ENCODE data around the gene FAM53B.

- no peak for TF ChIP-seq POLR2AphosphoS5 (IDR thresholded peaks at IDR 0.05; ENCODE audit: low read depth, low read length)
- TF ChIP-seq POLR2A (IDR thresholded peaks at IDR 0.05; ENCODE audit: low read depth, low read length) = no peak
- no peak for TF ChIP-seq TAF1 (IDR thresholded peaks at IDR 0.05; ENCODE audit: low read depth, low read length)
- no peak for TF ChIP-seq SPI1 (IDR thresholded peaks at IDR 0.05; ENCODE audit: low read depth, low read length)
- no peak for TF ChIP-seq PAX5 (IDR thresholded peaks at IDR 0.05; ENCODE audit: insufficient read depth, low read length, severe bottlenecking)
- no peak for TF ChIP-seq POU2F2 (IDR thresholded peaks at IDR 0.05; ENCODE audit: low read depth, low read length)
These were observed 127.9 kb downstream of the FAM53B start for GRCh38 chr10:124616040-124616835.

Measured in GM12891 (cell line).